Neural cell (in vitro differentiated cells): ENCODE measurements around the gene SP3. TPM values are rescaled to one million over a fixed set of nuclear protein-coding genes. Genes with fewer than 3 reads are reported as not detected.

Experiments used
- H2AFZ ChIP-seq: fragments of 200-600, 300-800 bp; sonication (generic), shearing (Covaris generic); 2 replicates; pipeline ENCODE4 v1.6.0; 2014; ENCODE audit warnings: low read depth, mild to moderate bottlenecking, antibody characterized with exemption, low read length, moderate library complexity
- H3F3A ChIP-seq: fragments of 200-600 bp; shearing (Covaris generic); 2 replicates; pipeline ENCODE4 v1.6.1; 2016; ENCODE audit warnings: mild to moderate bottlenecking, moderate library complexity, mixed read lengths, antibody characterized with exemption, low read length; ENCODE audit not compliant: insufficient read depth, poor library complexity, severe bottlenecking
- H3K27ac ChIP-seq: fragments of 200-600, 300-800 bp; sonication (generic), shearing (Covaris generic); 2 replicates; pipeline ENCODE4 v1.5.1; 2014; ENCODE audit warnings: mild to moderate bottlenecking, low read length, moderate library complexity
- H3K27me3 ChIP-seq: fragments of 300-800, 200-600 bp; sonication (generic), shearing (Covaris generic); 2 replicates; pipeline ENCODE4 v1.6.0; 2014; ENCODE audit warnings: mild to moderate bottlenecking, low read depth, low read length, moderate library complexity; ENCODE audit not compliant: insufficient read depth
- H3K36me3 ChIP-seq: fragments of 300-800, 200-600 bp; sonication (generic), shearing (Covaris generic); 2 replicates; pipeline ENCODE4 v1.5.1; 2014; ENCODE audit warnings: mild to moderate bottlenecking, antibody characterized with exemption, low read length, moderate library complexity; ENCODE audit not compliant: insufficient read depth
- H3K4me2 ChIP-seq: fragments of 300-800, 200-600 bp; sonication (generic), shearing (Covaris generic); 2 replicates; pipeline ENCODE4 v1.6.0; 2014; ENCODE audit warnings: mild to moderate bottlenecking, low read length
- H3K4me3 ChIP-seq: fragments of 300-800, 200-600 bp; sonication (generic), shearing (Covaris generic); 2 replicates; pipeline ENCODE4 v1.5.1; 2014; ENCODE audit warnings: mild to moderate bottlenecking, low read length, moderate library complexity
- H3K79me2 ChIP-seq: fragments of 200-600 bp; shearing (Covaris generic); replicated peaks from 2 replicates; pipeline ENCODE4 v1.6.0; 2014; ENCODE audit warnings: mild to moderate bottlenecking, low read length, moderate library complexity; ENCODE audit not compliant: insufficient read depth
- H3K9ac ChIP-seq: fragments of 300-800, 200-600 bp; sonication (generic), shearing (Covaris generic); 2 replicates; pipeline ENCODE4 v1.6.1; 2016; ENCODE audit warnings: mild to moderate bottlenecking, low read length, mixed read lengths
- H3K9me2 ChIP-seq: fragments of 200-600 bp; shearing (Covaris generic); 2 replicates; pipeline ENCODE4 v1.6.1; 2016; ENCODE audit warnings: mild to moderate bottlenecking, low read length, mixed read lengths; ENCODE audit not compliant: insufficient read depth
- H3K9me3 ChIP-seq: fragments of 200-600, 300-800 bp; sonication (generic), shearing (Covaris generic); 2 replicates; pipeline ENCODE4 v1.6.1; 2016; ENCODE audit warnings: mild to moderate bottlenecking, mixed run types, low read length, moderate library complexity, mixed read lengths
- H4K20me1 ChIP-seq: fragments of 200-600 bp; shearing (Covaris generic); 2 replicates; pipeline ENCODE4 v1.6.1; 2016; ENCODE audit warnings: mild to moderate bottlenecking, mixed run types; ENCODE audit not compliant: insufficient read depth
- CTCF ChIP-seq: fragments of 450-650 bp; IDR thresholded peaks from 2 replicates; pipeline ENCODE4 v1.5.1; 2014; ENCODE audit warnings: antibody characterized with exemption, mild to moderate bottlenecking, moderate library complexity; ENCODE audit not compliant: poor library complexity, severe bottlenecking
- EP300 ChIP-seq: fragments of 450-650 bp; conservative IDR thresholded peaks from 2 replicates; pipeline ENCODE4 v1.6.1; 2014; ENCODE audit warnings: antibody characterized with exemption, mild to moderate bottlenecking, moderate library complexity; ENCODE audit not compliant: poor library complexity, severe bottlenecking
- EZH2 ChIP-seq: fragments of 200-600, 300-800 bp; shearing (Covaris generic), sonication (generic); IDR thresholded peaks from 2 replicates; pipeline ENCODE4 v1.6.1; 2014; ENCODE audit warnings: antibody characterized with exemption, low read length, borderline replicate concordance, mild to moderate bottlenecking; ENCODE audit not compliant: insufficient read depth, poor library complexity, severe bottlenecking
- MXI1 ChIP-seq: fragments of 450-650 bp; conservative IDR thresholded peaks from 2 replicates; pipeline ENCODE4 v1.6.1; 2014; ENCODE audit warnings: antibody characterized with exemption, mild to moderate bottlenecking; ENCODE audit not compliant: poor library complexity, severe bottlenecking
- POLR2AphosphoS5 ChIP-seq: IDR thresholded peaks from 2 replicates; pipeline ENCODE4 v1.6.1; 2012
- RAD21 ChIP-seq: fragments of 450-650 bp; conservative IDR thresholded peaks from 2 replicates; pipeline ENCODE4 v1.6.1; 2014; ENCODE audit warnings: antibody characterized with exemption, mild to moderate bottlenecking, moderate library complexity
- REST ChIP-seq: IDR thresholded peaks from 2 replicates; pipeline ENCODE4 v1.6.1; 2012; ENCODE audit warnings: borderline replicate concordance
- SMC3 ChIP-seq: fragments of 450-650 bp; conservative IDR thresholded peaks from 2 replicates; pipeline ENCODE4 v1.6.1; 2014; ENCODE audit warnings: antibody characterized with exemption, mild to moderate bottlenecking, moderate library complexity; ENCODE audit not compliant: poor library complexity
- TAF1 ChIP-seq: IDR thresholded peaks from 2 replicates; pipeline ENCODE4 v1.6.1; 2012; ENCODE audit warnings: low read depth
- polyA plus RNA-seq: library from polyadenylated mRNA; depleted of rRNA; stranded (reverse); fragments of >200 nt; gene quantifications from 2 replicates; pipeline ENCODE4 v1.2.3, GENCODE V29; 2014

SP3 gene
- polyA plus RNA-seq, 1 donor from 2014 or later, result 57.8 TPM

GRCh38 chr2:173865971-173866873 lies 99.0 kb downstream of the SP3 start:
- Histone ChIP-seq H3K9ac (no peak overlapping the region), H3K9me3 (no peaks in the 10 kb centered on the region), H3K36me3 (no peaks in the 10 kb centered on the region), H3K9me2 (no peaks in the 10 kb centered on the region), H3K27ac (no peak overlapping the region), H3K4me2 (no peak overlapping the region), H3K79me2 (no peaks in the 10 kb centered on the region), H3K4me3 (no peak overlapping the region), H2AFZ (no peak overlapping the region), H4K20me1 (no peaks in the 10 kb centered on the region), H3K27me3 (no peaks in the 10 kb centered on the region), H3F3A (no peaks in the 10 kb centered on the region)
- TF ChIP-seq POLR2AphosphoS5 (no peak), SMC3 (no peak), CTCF (no peak)

GRCh38 chr2:173862612-173863217 lies 102.5 kb downstream of the SP3 start:
- Histone ChIP-seq H3K27me3 (no peaks in the 10 kb centered on the region), H3K9me2 (no peaks in the 10 kb centered on the region), H4K20me1 (no peaks in the 10 kb centered on the region), H3K27ac (no peak overlapping the region), H3K4me2 (no peak overlapping the region), H2AFZ (no peak overlapping the region), H3K9me3 (no peaks in the 10 kb centered on the region), H3K36me3 (no peaks in the 10 kb centered on the region), H3K79me2 (no peaks in the 10 kb centered on the region), H3K9ac (no peak overlapping the region), H3K4me3 (no peak overlapping the region), H3F3A (no peaks in the 10 kb centered on the region)
- no peak for TF ChIP-seq POLR2AphosphoS5
- no peak for TF ChIP-seq RAD21
- TF ChIP-seq MXI1, result no peak
- no peak for TF ChIP-seq EZH2
- TF ChIP-seq EP300, result no peak
- TF ChIP-seq CTCF, result no peak
- no peak for TF ChIP-seq REST
- no peak for TF ChIP-seq TAF1
- no peak for TF ChIP-seq SMC3
